Stimulated activated CD4-positive, alpha-beta T cell treated with anti-CD3 and anti-CD28 coated beads, Interleukin-4, amount 100 ng/mL, for 24 hours (primary cell): ENCODE data around the gene VAPA.

Experiments used
- DNase-seq: peaks from one replicate; pipeline ENCODE4 v3.0.0-alpha.2; 2020

Gene VAPA

DNA sequence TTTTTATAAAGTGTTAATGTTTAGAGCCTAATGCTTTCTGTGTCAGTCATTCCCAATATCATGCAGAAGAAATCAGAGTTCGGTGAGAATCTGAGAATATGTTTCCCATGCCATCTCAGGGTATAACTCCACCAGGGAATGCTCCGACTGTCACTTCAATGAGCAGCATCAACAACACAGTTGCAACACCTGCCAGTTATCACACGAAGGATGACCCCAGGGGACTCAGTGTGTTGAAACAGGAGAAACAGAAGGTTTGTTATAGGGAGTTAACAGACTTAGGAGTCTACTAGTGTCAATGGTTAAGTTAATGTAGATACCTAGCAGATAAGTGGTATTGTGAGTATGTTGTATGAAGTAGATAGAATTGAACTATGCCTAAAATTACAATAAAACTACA is 31.0 kb downstream of the VAPA start:
- no peak for DNase-seq

- DNase-seq: no peak
Observed at GRCh38 chr18:9946831-9947230, 33.0 kb downstream of the VAPA start.

- no peak for DNase-seq
Observed at GRCh38 chr18:9947248-9947647, 33.4 kb downstream of the VAPA start.

- DNase-seq: no peak
Observed at GRCh38 chr18:9949315-9949714, 35.5 kb downstream of the VAPA start.

DNA sequence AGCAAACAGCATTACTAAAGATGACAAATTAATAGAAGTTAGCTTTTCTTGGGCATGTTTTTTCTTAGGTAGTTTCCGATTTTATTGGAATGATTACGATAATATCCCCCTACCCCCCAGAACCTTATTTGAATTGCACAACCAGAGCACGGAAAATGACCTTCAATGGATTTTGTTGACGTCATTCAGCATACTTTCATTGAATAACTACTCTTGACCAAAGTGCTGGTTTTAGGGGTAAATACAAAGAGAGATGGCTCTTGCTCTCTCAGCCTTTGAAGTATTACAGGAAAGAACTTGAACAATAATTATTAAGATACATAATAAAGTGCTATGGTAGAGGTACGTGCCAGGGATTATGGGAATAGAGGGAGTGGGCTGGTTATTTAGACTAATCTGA is 36.0 kb downstream of the VAPA start:
- no peak for DNase-seq

DNA sequence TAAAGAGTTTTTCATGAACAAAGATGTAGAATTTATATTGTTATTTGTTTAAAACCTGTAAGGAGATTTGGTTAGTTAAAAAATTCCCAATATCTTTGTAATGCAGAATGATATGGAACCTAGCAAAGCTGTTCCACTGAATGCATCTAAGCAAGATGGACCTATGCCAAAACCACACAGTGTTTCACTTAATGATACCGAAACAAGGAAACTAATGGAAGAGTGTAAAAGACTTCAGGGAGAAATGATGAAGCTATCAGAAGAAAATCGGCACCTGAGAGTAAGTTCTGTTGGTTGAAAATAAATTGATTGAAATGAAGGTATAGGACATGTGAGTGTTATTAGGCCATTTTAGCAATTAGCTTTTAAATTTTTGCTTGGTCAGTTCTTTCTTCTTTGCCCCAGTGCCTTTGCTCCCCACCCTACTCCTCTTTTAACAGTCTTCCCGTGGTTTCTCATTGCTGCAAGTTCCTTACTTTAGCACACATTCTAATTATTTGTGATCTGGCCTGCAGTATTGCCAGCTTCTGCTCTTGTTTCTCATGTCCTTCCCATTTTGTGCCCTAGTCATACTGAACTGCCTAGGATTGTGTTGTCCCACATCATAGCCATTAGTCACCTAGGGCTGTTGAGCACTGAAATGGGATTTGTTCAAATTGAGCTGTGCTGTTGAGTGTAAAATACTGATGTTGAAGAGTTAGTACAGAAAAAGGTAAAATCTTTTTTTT is 36.6 kb downstream of the VAPA start:
- no peak for DNase-seq

GRCh38 chr18:9951022-9951859 is 37.4 kb downstream of the VAPA start:
- DNase-seq: no peak

DNA sequence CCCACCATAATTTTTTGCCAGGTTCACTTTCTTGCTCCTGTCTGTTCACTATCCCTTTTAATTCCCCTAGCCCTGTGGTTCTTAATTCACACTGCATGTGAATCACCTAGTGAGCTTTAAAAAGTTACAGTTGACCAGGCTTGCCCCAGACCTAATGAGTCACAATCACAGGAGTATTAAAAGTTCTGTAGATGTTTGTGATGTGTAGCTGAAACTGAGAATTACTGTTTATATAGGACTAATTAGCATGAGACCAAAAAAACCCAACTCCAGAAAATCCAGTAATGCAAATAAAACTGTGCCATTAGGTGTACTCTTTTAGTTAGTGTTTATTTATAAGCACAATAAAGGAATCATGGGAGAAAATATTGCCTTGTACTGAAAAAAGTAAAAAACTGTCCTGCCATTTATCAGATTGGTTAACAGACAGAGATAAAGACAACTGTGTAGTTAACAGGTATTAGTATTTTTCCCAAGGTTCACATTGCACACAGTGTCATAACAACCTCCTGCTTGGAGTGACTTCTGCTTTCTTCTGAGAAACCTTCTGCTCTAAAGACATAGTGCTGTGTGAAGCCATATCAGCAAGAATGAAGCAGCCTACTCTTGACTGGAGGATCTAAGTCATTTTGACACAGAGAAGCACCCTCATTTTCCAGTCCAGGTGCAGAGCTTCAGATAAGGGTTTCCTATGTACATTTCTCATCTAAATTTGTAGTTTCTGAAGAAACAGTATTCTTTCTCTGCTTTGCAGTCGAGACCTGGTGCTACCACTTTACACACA is 39.0 kb downstream of the VAPA start:
- DNase-seq: no peak

GRCh38 chr18:9958861-9959399 is 45.1 kb downstream of the VAPA start:
- no peak for DNase-seq

- DNase-seq: no peak
Observed at GRCh38 chr18:9959564-9959963, 45.7 kb downstream of the VAPA start.

DNA sequence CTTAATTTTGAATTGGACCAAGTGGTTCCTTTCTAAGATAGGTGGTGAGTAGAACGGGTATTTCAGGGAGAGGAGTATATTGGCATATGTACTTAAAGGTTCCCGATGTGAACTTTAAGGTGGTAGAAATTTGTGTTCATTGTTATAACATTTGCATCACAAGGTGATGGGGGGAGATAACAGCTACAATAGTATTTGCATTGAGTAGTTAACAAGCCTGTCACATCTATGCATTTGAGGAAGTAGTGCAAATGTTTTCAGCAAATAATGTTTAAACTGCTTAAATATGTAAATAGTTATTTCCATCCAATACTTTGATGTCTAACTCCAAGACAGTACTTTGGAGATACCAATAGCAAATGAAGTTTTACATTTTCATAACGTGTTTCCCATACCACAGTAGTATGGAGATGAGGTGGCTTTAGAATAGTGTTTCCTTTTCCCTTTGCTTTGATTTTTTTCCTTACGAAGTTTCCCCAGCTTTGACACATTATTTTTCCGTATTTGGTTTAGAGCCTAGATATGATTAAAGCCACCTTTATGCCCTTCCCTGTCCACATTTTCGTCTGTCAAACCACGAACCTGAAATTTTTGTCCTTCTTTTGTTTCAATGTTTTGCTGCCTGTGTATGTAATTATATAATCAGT is 46.6 kb downstream of the VAPA start:
- no peak for DNase-seq

DNA sequence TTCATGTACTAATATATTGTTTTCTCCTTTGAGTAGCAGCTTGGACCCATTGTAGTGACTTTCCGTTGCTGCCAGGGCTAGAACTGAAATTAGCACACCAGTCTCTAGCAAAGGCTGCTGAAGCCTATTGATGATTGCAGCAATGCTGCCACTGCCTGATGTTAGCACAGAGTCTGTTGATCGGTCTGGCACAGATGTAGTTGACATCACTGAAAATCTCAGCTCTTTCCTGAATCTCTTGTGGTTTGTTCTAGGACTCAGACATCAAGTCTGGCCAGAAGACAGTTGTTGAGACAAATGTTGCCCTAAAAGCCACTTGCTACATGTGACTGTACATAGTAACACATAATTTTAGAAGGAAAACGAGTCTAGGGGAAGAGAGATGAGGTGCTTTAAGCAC is 47.2 kb downstream of the VAPA start:
- DNase-seq: no peak

GRCh38 chr18:9965711-9966624 is 52.2 kb downstream of the VAPA start:
- DNase-seq: no peak

- DNase-seq: no peak
Observed at GRCh38 chr18:9968081-9968848, 54.4 kb downstream of the VAPA start.

GRCh38 chr18:9969247-9969646 is 55.4 kb downstream of the VAPA start:
- no peak for DNase-seq

- DNase-seq: peak; percentile 73
Observed at GRCh38 chr18:9971313-9971920, 57.6 kb downstream of the VAPA start.

DNA sequence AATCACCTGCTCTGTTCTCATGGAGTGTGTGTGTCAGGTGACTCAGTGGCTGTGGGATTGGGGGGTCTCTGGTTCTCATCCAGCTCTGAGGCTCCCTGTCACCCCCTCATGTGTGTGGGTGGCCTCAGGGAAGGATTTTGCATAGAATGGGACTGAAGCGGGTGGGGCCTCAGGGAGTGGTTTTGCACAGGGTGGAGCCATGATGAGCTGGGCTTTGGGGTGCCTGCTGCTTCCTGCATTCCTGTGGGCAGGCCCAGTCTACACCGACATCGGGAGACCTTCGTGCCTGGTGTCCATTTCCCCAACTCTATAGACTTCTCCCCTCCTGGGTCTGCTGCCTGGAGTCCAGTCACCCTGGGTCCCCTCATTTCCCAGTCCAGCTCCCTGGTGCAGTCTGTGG is 59.7 kb downstream of the VAPA start:
- no peak for DNase-seq

GRCh38 chr18:9974279-9974915 is 60.6 kb downstream of the VAPA start:
- no peak for DNase-seq

- no peak for DNase-seq
Observed at GRCh38 chr18:9975658-9976057, 61.8 kb downstream of the VAPA start.

DNA sequence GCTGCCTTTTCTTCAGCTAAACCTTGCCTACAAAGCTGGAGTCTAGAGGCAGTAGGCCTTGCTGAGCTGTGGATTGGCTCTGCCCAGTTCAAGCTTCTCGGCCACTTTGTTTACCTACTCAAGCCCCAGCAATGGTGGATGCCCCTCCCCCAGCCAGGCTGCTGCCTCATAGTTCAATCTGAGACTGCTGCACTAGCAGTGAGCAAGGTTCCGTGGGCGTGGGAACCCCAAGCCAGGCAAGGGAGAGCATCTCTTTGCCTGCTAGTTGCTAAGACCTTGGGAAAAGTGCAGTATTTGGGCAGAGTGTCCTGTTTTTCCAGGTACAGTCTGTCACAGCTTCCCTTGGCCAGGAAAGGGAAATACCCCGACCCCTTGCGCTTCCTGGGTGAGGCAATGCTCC is 68.9 kb downstream of the VAPA start:
- no peak for DNase-seq
